BE2C (cell line): ENCODE measurements around the gene ZNF567.

Experiments
- DNase-seq: peaks from one replicate; pipeline ENCODE4 v3.0.0-alpha.2; 2020
- H3K27me3 ChIP-seq: fragments of 250-450 bp; sonication (Bioruptor Pico); 2 replicates; pipeline ENCODE4 v1.5.1; 2020; ENCODE audit warnings: mild to moderate bottlenecking
- H3K36me3 ChIP-seq: fragments of 250-450 bp; sonication (Bioruptor Pico); 2 replicates; pipeline ENCODE4 v1.5.1; 2020; ENCODE audit warnings: mild to moderate bottlenecking
- H3K4me1 ChIP-seq: fragments of 250-450 bp; sonication (Bioruptor Pico); 2 replicates; pipeline ENCODE4 v1.5.1; 2020
- H3K4me3 ChIP-seq: 2 replicates; pipeline ENCODE4 v1.5.1; 2011; ENCODE audit warnings: low read depth, low read length
- H3K9me3 ChIP-seq: fragments of 250-450 bp; sonication (Bioruptor Pico); 2 replicates; pipeline ENCODE4 v1.5.1; 2020
- CTCF ChIP-seq: IDR thresholded peaks from 2 replicates; pipeline ENCODE4 v1.5.1; 2012; ENCODE audit warnings: mild to moderate bottlenecking, low read depth, low read length

The ZNF567 gene

GRCh38 chr19:36672368-36672767 lies 15.0 kb upstream of the ZNF567 start:
- no peak for TF ChIP-seq CTCF
- Histone ChIP-seq H3K27me3 (no peaks in the 10 kb centered on the region), H3K9me3 (no peaks in the 10 kb centered on the region; the same call in 1 of the 2 replicates), H3K4me3 (no peak overlapping the region), H3K4me1 (no peaks in the 10 kb centered on the region), H3K36me3 (no peaks in the 10 kb centered on the region; the same call in 1 of the 2 replicates)
- DNase-seq, result no peak

- no peak for DNase-seq
- Histone ChIP-seq H3K27me3 (no peaks in the 10 kb centered on the region), H3K4me1 (no peaks in the 10 kb centered on the region), H3K9me3 (no peaks in the 10 kb centered on the region; the same call in 1 of the 2 replicates), H3K36me3 (peaks cover 9% of the 10 kb centered on the region), H3K4me3 (no peak overlapping the region)
- TF ChIP-seq CTCF, result no peak
Measured at GRCh38 chr19:36674201-36674600, 13.2 kb upstream of the ZNF567 start.

GRCh38 chr19:36679455-36679854 lies 8.0 kb upstream of the ZNF567 start:
- no peak overlapping the region for H3K4me3 ChIP-seq
- H3K4me1 ChIP-seq, result no peaks in the 10 kb centered on the region
- TF ChIP-seq CTCF, result no peak
- H3K27me3 ChIP-seq, result no peaks in the 10 kb centered on the region
- no peaks in the 10 kb centered on the region; the same call in 1 of the 2 replicates for H3K9me3 ChIP-seq
- peaks cover 12% of the 10 kb centered on the region for H3K36me3 ChIP-seq
- no peak for DNase-seq

GRCh38 chr19:36685835-36686234 lies 1.6 kb upstream of the ZNF567 start:
- Histone ChIP-seq H3K36me3 (peaks cover 15% of the 10 kb centered on the region), H3K9me3 (no peaks in the 10 kb centered on the region; the same call in 1 of the 2 replicates), H3K4me1 (no peaks in the 10 kb centered on the region; the same call in 1 of the 2 replicates), H3K4me3 (no peak overlapping the region), H3K27me3 (no peaks in the 10 kb centered on the region)
- no peak for TF ChIP-seq CTCF
- no peak for DNase-seq

GRCh38 chr19:36686365-36687213 lies 823 bp upstream of the ZNF567 start:
- peak; percentile 7 for DNase-seq
- H3K4me3 ChIP-seq, result peak overlapping the region; percentile 80
- peaks cover 23% of the 10 kb centered on the region for H3K36me3 ChIP-seq
- no peaks in the 10 kb centered on the region; the same call in 1 of the 2 replicates for H3K9me3 ChIP-seq
- H3K27me3 ChIP-seq, result no peaks in the 10 kb centered on the region
- no peak for TF ChIP-seq CTCF
- H3K4me1 ChIP-seq, result no peaks in the 10 kb centered on the region; the same call in 1 of the 2 replicates

- Histone ChIP-seq H3K36me3 (peaks cover 37% of the 10 kb centered on the region), H3K4me1 (no peaks in the 10 kb centered on the region; the same call in 1 of the 2 replicates), H3K27me3 (no peaks in the 10 kb centered on the region), H3K4me3 (peak overlapping the region; percentile 80), H3K9me3 (no peaks in the 10 kb centered on the region; the same call in 1 of the 2 replicates)
- no peak for TF ChIP-seq CTCF
- DNase-seq, result no peak
Measured at GRCh38 chr19:36688058-36688457, 646 bp downstream of the ZNF567 start.
